K562 (cell line): Measurements from ENCODE around the gene FBXO8. TPM values are rescaled to one million over a fixed set of nuclear protein-coding genes. Genes with fewer than 3 reads are reported as not detected.

Experiments
- ATAC-seq: fragments of 200-7000 bp; cut with Tn5 transposase; 3 replicates; pipeline ENCODE4 v1.9.1; 2020; ENCODE audit warnings: moderate library complexity
- BruUV-seq: library from RNA; stranded (reverse); fragments of 400-500 nt; replicated peaks from 2 replicates; lab custom pipeline; 2021; lab: Mats Ljungman, UMichigan
- CTCF ChIA-PET: fragments of 300-600 bp; formaldehyde crosslinking; extraction: SDS; loops from one replicate; lab custom pipeline; 2021; ENCODE audit warnings: low intra/inter-chr PET ratio; lab: Yijun Ruan, JAX
- POLR2A ChIA-PET: fragments of 300-600, 350-650 bp; sonication (Branson Sonifier 250); formaldehyde crosslinking; extraction: SDS; loops from one replicate; lab custom pipeline; 2021; ENCODE audit warnings: antibody characterized with exemption, inconsistent platforms; lab: Yijun Ruan, JAX
- DNase-seq, 4 experiments: peaks; one replicate each; pipeline versions ENCODE4 v3.0.0 to v3.0.0-alpha.2; 2011 to 2018; ENCODE audit warnings: low spot score in 3 of 4, mixed read lengths in 3 of 4; ENCODE audit errors: extremely low read depth in 1 of 4
- FAIRE-seq: peaks from 2 replicates; lab custom pipeline; 2011; peaks lifted over from hg19 to GRCh38; lab: Jason Lieb, UNC
- H2AFZ ChIP-seq: 2 replicates; pipeline ENCODE4 v1.6.0; 2011; ENCODE audit warnings: low read depth, low read length, control low read depth, inconsistent platforms
- H3K27ac ChIP-seq: fragments of 200-600 bp; 3 replicates; pipeline ENCODE4 v1.8.0; 2011; ENCODE audit warnings: low read depth, mild to moderate bottlenecking, control low read depth, inconsistent platforms, low read length, moderate library complexity, mixed read lengths; ENCODE audit errors: extremely low read depth
- H3K27me3 ChIP-seq, 2 experiments: fragments of 300-600 bp in 1 of 2; 2 replicates in 1 of 2; 3 replicates in 1 of 2; pipeline versions ENCODE4 v1.6.0 to v1.8.0; 2011; ENCODE audit warnings: inconsistent platforms in 2 of 2, low read length in 2 of 2, mild to moderate bottlenecking in 1 of 2, mixed read lengths in 1 of 2, moderate library complexity in 1 of 2; ENCODE audit not compliant: control insufficient read depth in 2 of 2, insufficient read depth in 2 of 2
- H3K36me3 ChIP-seq: fragments of 300-600 bp; 3 replicates; pipeline ENCODE4 v1.8.0; 2011; ENCODE audit warnings: mild to moderate bottlenecking, low read length, inconsistent platforms; ENCODE audit not compliant: control insufficient read depth, insufficient read depth
- H3K4me1 ChIP-seq, 2 experiments: fragments of 200-600 bp in 1 of 2; replicated peaks in 1 of 2; 2 replicates in 1 of 2; 3 replicates in 1 of 2; pipeline versions ENCODE4 v1.5.1 to v1.8.0; 2011; ENCODE audit warnings: inconsistent platforms in 2 of 2, low read length in 2 of 2, mild to moderate bottlenecking in 1 of 2, mixed read lengths in 1 of 2, moderate library complexity in 1 of 2; ENCODE audit not compliant: control insufficient read depth in 2 of 2, insufficient read depth in 2 of 2
- H3K4me2 ChIP-seq: 2 replicates; pipeline ENCODE4 v1.6.1; 2011; ENCODE audit warnings: low read length, control low read depth, inconsistent platforms, mixed read lengths; ENCODE audit not compliant: insufficient read depth
- H3K4me3 ChIP-seq: fragments of 200-600 bp; sonication (generic), shearing (Covaris generic); 2 replicates; pipeline ENCODE4 v1.5.1; 2016; ENCODE audit warnings: control low read depth, inconsistent platforms
- H3K79me2 ChIP-seq: fragments of 200-600 bp; 3 replicates; pipeline ENCODE4 v1.8.0; 2011; ENCODE audit warnings: low read length, inconsistent platforms; ENCODE audit not compliant: control insufficient read depth, insufficient read depth
- H3K9ac ChIP-seq, 2 experiments: 2 replicates each; pipeline versions ENCODE4 v1.6.0 to v1.6.1; 2011; ENCODE audit warnings: low read depth in 2 of 2, low read length in 2 of 2, control low read depth in 1 of 2, inconsistent platforms in 1 of 2, mild to moderate bottlenecking in 1 of 2, mixed read lengths in 1 of 2; ENCODE audit not compliant: insufficient read depth in 1 of 2
- H3K9me1 ChIP-seq: one replicate; pipeline ENCODE4 v1.6.0; 2011; ENCODE audit warnings: inconsistent platforms, mild to moderate bottlenecking, low read length, moderate library complexity; ENCODE audit not compliant: control insufficient read depth, insufficient read depth
- H3K9me3 ChIP-seq: replicated peaks from 2 replicates; pipeline ENCODE4 v1.5.1; 2011; ENCODE audit warnings: low read depth, low read length, inconsistent platforms; ENCODE audit not compliant: control insufficient read depth, insufficient read depth
- H4K20me1 ChIP-seq: replicated peaks from 2 replicates; pipeline ENCODE4 v1.6.1; 2011; ENCODE audit warnings: low read length, inconsistent platforms, mixed read lengths; ENCODE audit not compliant: control insufficient read depth, insufficient read depth
- ETV5 ChIP-seq: sonication (generic); formaldehyde crosslinking; IDR thresholded peaks from 2 replicates; pipeline ENCODE4 v1.4.0; 2020; ENCODE audit warnings: low read depth, mild to moderate bottlenecking, missing genetic modification reagents
- JUND ChIP-seq, 2 experiments: IDR thresholded peaks; 2 replicates in 1 of 2; 3 replicates in 1 of 2; pipeline ENCODE4 v1.6.1; 2011; ENCODE audit warnings: borderline replicate concordance in 2 of 2, low read depth in 2 of 2, low read length in 2 of 2, improper control_type of control experiment in 1 of 2, missing biosample characterization in 1 of 2, missing genetic modification characterization in 1 of 2, missing genetic modification reagents in 1 of 2
- NFRKB ChIP-seq: fragments of 450-650 bp; IDR thresholded peaks from 2 replicates; pipeline ENCODE4 v1.6.1; 2016; ENCODE audit warnings: low read depth
- WGBS: fragments of 100-300 bp; shearing (Covaris generic); methylation state at CpG from one replicate; pipeline ENCODE4 v1.1.6; 2016; ENCODE audit warnings: low coverage, mixed read lengths; ENCODE audit not compliant: insufficient coverage; ENCODE audit errors: missing lambda C conversion rate; 5-methylcytosine and 5-hydroxymethylcytosine counted together
- in situ Hi-C: fragments of 300-500 bp; cut with MboI; formaldehyde crosslinking; loops from 4 replicates; pipeline ENCODE4 v1.15.0; 2018; ENCODE audit warnings: inconsistent platforms, mixed read lengths
- intact Hi-C: fragments of 100-400 bp; cut with micrococcal nuclease; formaldehyde crosslinking; loops from 2 replicates; pipeline ENCODE4 v1.14.2; 2022
- polyA plus RNA-seq, 8 experiments: library from polyadenylated mRNA; depleted of rRNA in 4 of 8; stranded (reverse) in 5 of 8; unstranded in 3 of 8; fragments of >200 nt; fragmentation: Nextera tagmentation in 2 of 8; fragmentation: Illumina TruSeq in 1 of 8; extraction: Ambion mirVana in 2 of 8; extraction: Trizol in 1 of 8; gene quantifications; 2 replicates each; pipeline versions ENCODE4 v1.2.1 to v1.2.3, GENCODE V29; 2011 to 2014; ENCODE audit warnings: inconsistent platforms in 1 of 8, missing spikeins in 1 of 8
- total RNA-seq, 7 experiments: library from RNA; depleted of rRNA in 6 of 7; stranded (reverse); fragments of >200 nt in 6 of 7; fragmentation: Illumina TruSeq in 2 of 7; extraction: Trizol in 2 of 7; gene quantifications; 2 replicates each; pipeline versions ENCODE4 v1.2.1 to v1.2.3, GENCODE V29; 2011 to 2021; ENCODE audit warnings: low replicate concordance in 1 of 7
- TF ChIP-seq, protein P1 (sequence below): fragments of 450-650 bp; IDR thresholded peaks from 2 replicates; pipeline ENCODE4 v1.6.1; 2016; ENCODE audit warnings: mild to moderate bottlenecking

The FBXO8 gene
- total and polyA plus RNA-seq, 9 of the 15 experiments (the other 6 are each of a cell fraction or from before 2014, with no cell fraction given): 12.9 to 27.1 (median 14.8) TPM

DNA sequence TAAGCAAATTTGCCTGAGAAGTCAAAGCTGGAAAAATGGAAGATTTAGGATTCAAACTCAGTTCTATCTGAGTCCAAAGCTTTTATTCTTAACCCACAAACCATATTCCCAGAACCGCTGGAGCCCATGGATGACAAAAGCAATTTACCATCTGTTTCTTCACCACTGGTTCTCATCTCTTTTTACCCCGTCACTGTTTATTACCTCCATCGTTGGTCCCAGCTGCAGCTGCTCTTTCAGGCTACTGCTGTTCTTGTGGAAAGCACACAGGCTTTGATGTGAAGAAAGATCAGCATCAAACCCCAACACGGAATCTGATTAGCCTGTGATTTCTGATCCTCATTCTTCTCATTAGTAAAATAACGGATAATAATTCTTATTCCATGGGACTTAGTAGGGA, 9.5 kb downstream of the FBXO8 start:
- intact Hi-C loops (no loop called here), in situ Hi-C loops (no loop called here)
- ChIA-PET POLR2A (interaction anchor here (0.8 kb wide), 1 partner anchor 10 kb away, joined by 3 read pairs; the partner anchor contains the start of genes CEP44 and FBXO8), CTCF (no interaction called here)
- Histone ChIP-seq H3K9me3 (no peaks in the 10 kb centered on the region), H3K36me3 (no peaks in the 10 kb centered on the region; the same call in 2 of the 3 replicates), H2AFZ (no peak overlapping the region), H3K27ac (no peak overlapping the region), H3K4me3 (no peak overlapping the region), H3K27me3 (no peaks in the 10 kb centered on the region), H3K9ac (no peak overlapping the region), H3K4me1 (peaks cover 0 to 3% of the 10 kb centered on the region in 2 experiments; a peak in 1 of 5 replicates), H4K20me1 (no peaks in the 10 kb centered on the region), H3K4me2 (no peak overlapping the region), H3K79me2 (peaks cover 76% of the 10 kb centered on the region), H3K9me1 (no peaks in the 10 kb centered on the region)
- ATAC-seq (no peak), DNase-seq (no peak), FAIRE-seq (no peak)
- BruUV-seq: no TSS peak
- 78% methylated on average over 5 of the region's 5 CpGs for WGBS
- TF ChIP-seq ETV5 (CRISPR knock-in tag): no peak

DNA sequence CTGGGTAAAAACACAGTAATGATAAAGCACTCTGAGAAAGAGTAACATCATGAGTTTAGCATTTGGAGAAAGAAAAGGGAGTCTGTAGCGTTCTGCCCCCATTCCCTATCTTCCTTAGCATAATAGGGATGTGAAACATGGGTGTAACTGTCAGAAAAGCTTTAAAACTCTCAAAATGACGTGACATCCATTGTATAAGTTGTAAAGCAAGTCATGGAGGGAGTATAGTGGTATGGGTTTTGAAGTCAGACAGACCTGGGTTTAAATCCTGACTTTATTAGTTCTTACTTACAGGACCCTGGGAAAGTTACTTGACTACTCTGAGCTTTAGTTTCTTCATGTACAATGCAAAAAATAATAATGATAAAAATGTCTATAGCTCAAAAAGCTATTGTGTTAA, 17.1 kb downstream of the FBXO8 start:
- H3K9me1 ChIP-seq: no peaks in the 10 kb centered on the region
- H3K36me3 ChIP-seq: peaks cover 5% of the 10 kb centered on the region
- H3K79me2 ChIP-seq: peaks cover 36% of the 10 kb centered on the region
- ChIA-PET CTCF (no interaction called here), POLR2A (interaction anchor here (1.2 to 1.4 kb wide), 2 partner anchors 13 to 17 kb away, joined by 3 to 5 read pairs; partner anchors contain the start of genes CEP44 and FBXO8)
- H3K27ac ChIP-seq: peak overlapping the region; percentile 5; the same call in 1 of the 3 replicates
- no peaks in the 10 kb centered on the region for H3K4me1 ChIP-seq
- DNase-seq (no peak), ATAC-seq (peak; percentile 53), FAIRE-seq (no peak)
- H3K27me3 ChIP-seq: no peaks in the 10 kb centered on the region
- peak overlapping the region; percentile 8; the same call in 1 of the 2 replicates for H3K4me2 ChIP-seq
- H4K20me1 ChIP-seq: no peaks in the 10 kb centered on the region
- BruUV-seq: no TSS peak
- in situ Hi-C loops (no loop called here), intact Hi-C loops (no loop called here)
- no peak overlapping the region for H3K9ac ChIP-seq
- 48% methylated on average over 2 of the region's 2 CpGs for WGBS
- H2AFZ ChIP-seq: 0 out of 2 replicates have a peak overlapping the region, but pooled peaks have one; percentile 20
- TF ChIP-seq NFRKB: no peak
- TF ChIP-seq JUND (IDR thresholded peaks at IDR 0.05; ENCODE audit: borderline replicate concordance, low read depth, low read length): no peak
- TF ChIP-seq JUND (tag; IDR thresholded peaks at IDR 0.05; ENCODE audit: borderline replicate concordance, low read depth, low read length): no peak
- TF ChIP-seq, protein P1, sequence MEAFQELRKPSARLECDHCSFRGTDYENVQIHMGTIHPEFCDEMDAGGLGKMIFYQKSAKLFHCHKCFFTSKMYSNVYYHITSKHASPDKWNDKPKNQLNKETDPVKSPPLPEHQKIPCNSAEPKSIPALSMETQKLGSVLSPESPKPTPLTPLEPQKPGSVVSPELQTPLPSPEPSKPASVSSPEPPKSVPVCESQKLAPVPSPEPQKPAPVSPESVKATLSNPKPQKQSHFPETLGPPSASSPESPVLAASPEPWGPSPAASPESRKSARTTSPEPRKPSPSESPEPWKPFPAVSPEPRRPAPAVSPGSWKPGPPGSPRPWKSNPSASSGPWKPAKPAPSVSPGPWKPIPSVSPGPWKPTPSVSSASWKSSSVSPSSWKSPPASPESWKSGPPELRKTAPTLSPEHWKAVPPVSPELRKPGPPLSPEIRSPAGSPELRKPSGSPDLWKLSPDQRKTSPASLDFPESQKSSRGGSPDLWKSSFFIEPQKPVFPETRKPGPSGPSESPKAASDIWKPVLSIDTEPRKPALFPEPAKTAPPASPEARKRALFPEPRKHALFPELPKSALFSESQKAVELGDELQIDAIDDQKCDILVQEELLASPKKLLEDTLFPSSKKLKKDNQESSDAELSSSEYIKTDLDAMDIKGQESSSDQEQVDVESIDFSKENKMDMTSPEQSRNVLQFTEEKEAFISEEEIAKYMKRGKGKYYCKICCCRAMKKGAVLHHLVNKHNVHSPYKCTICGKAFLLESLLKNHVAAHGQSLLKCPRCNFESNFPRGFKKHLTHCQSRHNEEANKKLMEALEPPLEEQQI: no peak
- no peaks in the 10 kb centered on the region for H3K9me3 ChIP-seq
- no peak overlapping the region for H3K4me3 ChIP-seq
